SU-DHL-6 (cell line): ENCODE measurements around the gene MEGF6.

Source experiments
- H2AFZ ChIP-seq: fragments of 200-600 bp; sonication (generic); 2 replicates; pipeline ENCODE4 v1.6.1; 2014; ENCODE audit warnings: low read depth, mild to moderate bottlenecking, moderate library complexity, mixed read lengths, antibody characterized with exemption, low read length; ENCODE audit not compliant: severe bottlenecking
- H3F3A ChIP-seq: fragments of 200-600 bp; shearing (Covaris generic); 2 replicates; pipeline ENCODE4 v1.6.0; 2016; ENCODE audit warnings: antibody characterized with exemption, mild to moderate bottlenecking; ENCODE audit not compliant: insufficient read depth
- H3K27ac ChIP-seq: fragments of 200-600 bp; sonication (generic); 2 replicates; pipeline ENCODE4 v1.5.1; 2016; ENCODE audit warnings: low read depth, mild to moderate bottlenecking, low read length, moderate library complexity, mixed read lengths
- H3K27me3 ChIP-seq: fragments of 200-600 bp; sonication (generic), shearing (Covaris generic); 2 replicates; pipeline ENCODE4 v1.6.0; 2014; ENCODE audit warnings: mild to moderate bottlenecking, low read length
- H3K36me3 ChIP-seq: fragments of 200-600 bp; sonication (generic); 2 replicates; pipeline ENCODE4 v1.6.1; 2014; ENCODE audit warnings: mild to moderate bottlenecking, low read length, mixed read lengths
- H3K4me2 ChIP-seq: fragments of 300-600, 200-600 bp; shearing (Covaris generic), sonication (generic); 2 replicates; pipeline ENCODE4 v1.6.0; 2014; ENCODE audit warnings: low read length, low read depth, mild to moderate bottlenecking; ENCODE audit not compliant: poor library complexity, severe bottlenecking
- H3K4me3 ChIP-seq: fragments of 200-600 bp; sonication (generic); 2 replicates; pipeline ENCODE4 v1.5.1; 2014; ENCODE audit warnings: antibody characterized with exemption, low read length, mild to moderate bottlenecking, mixed read lengths; ENCODE audit not compliant: insufficient read depth, poor library complexity, severe bottlenecking
- H3K79me2 ChIP-seq: fragments of 200-600 bp; sonication (generic); 2 replicates; pipeline ENCODE4 v1.6.1; 2014; ENCODE audit warnings: mild to moderate bottlenecking, low read length, moderate library complexity; ENCODE audit not compliant: insufficient read depth
- H3K9ac ChIP-seq: fragments of 200-600 bp; sonication (generic); 2 replicates; pipeline ENCODE4 v1.7.0; 2014; ENCODE audit warnings: mild to moderate bottlenecking, low read length
- H3K9me2 ChIP-seq: fragments of 200-600 bp; sonication (generic); replicated peaks from 2 replicates; pipeline ENCODE4 v1.6.1; 2014; ENCODE audit warnings: low read length; ENCODE audit not compliant: insufficient read depth
- H3K9me3 ChIP-seq: fragments of 200-600 bp; sonication (generic); 2 replicates; pipeline ENCODE4 v1.6.1; 2014; ENCODE audit warnings: low read length, mixed read lengths; ENCODE audit not compliant: insufficient read depth
- H4K20me1 ChIP-seq: fragments of 200-600 bp; sonication (generic); 2 replicates; pipeline ENCODE4 v1.6.1; 2014; ENCODE audit warnings: low read depth, mild to moderate bottlenecking, antibody characterized with exemption, low read length, moderate library complexity, mixed read lengths
- CTCF ChIP-seq: fragments of 200-600 bp; sonication (generic); IDR thresholded peaks from one replicate; pipeline ENCODE4 v1.5.1; 2017; ENCODE audit warnings: antibody characterized with exemption, mild to moderate bottlenecking, low read length, moderate library complexity; ENCODE audit not compliant: insufficient read depth, poor library complexity, severe bottlenecking
- EZH2phosphoT487 ChIP-seq: fragments of 200-600 bp; sonication (generic), shearing (Covaris generic); conservative IDR thresholded peaks from 2 replicates; pipeline ENCODE4 v1.6.1; 2018; ENCODE audit warnings: mild to moderate bottlenecking, antibody characterized with exemption, low read length, moderate library complexity, mixed read lengths

MEGF6 gene

GRCh38 chr1:3527774-3528173 is 83.5 kb downstream of the MEGF6 start:
- H3K4me3 ChIP-seq, result no peak overlapping the region
- H3K79me2 ChIP-seq, result no peaks in the 10 kb centered on the region
- no peaks in the 10 kb centered on the region for H3K36me3 ChIP-seq
- no peak overlapping the region for H3K9ac ChIP-seq
- no peaks in the 10 kb centered on the region for H4K20me1 ChIP-seq
- no peak overlapping the region for H2AFZ ChIP-seq
- H3K9me3 ChIP-seq, result no peaks in the 10 kb centered on the region
- H3K27me3 ChIP-seq, result no peaks in the 10 kb centered on the region
- H3F3A ChIP-seq, result no peaks in the 10 kb centered on the region
- TF ChIP-seq CTCF (no peak), EZH2phosphoT487 (no peak)
- no peak overlapping the region for H3K4me2 ChIP-seq
- H3K9me2 ChIP-seq, result no peaks in the 10 kb centered on the region
- no peak overlapping the region for H3K27ac ChIP-seq

GRCh38 chr1:3525551-3526482 is 85.5 kb downstream of the MEGF6 start:
- Histone ChIP-seq H3K4me3 (no peak overlapping the region), H3K4me2 (no peak overlapping the region), H3K79me2 (no peaks in the 10 kb centered on the region), H3K36me3 (no peaks in the 10 kb centered on the region), H3F3A (no peaks in the 10 kb centered on the region), H2AFZ (no peak overlapping the region), H3K9me2 (no peaks in the 10 kb centered on the region), H3K27me3 (no peaks in the 10 kb centered on the region), H3K9me3 (no peaks in the 10 kb centered on the region), H4K20me1 (no peaks in the 10 kb centered on the region), H3K27ac (no peak overlapping the region), H3K9ac (no peak overlapping the region)
- no peak for TF ChIP-seq EZH2phosphoT487
- TF ChIP-seq CTCF, result no peak

- no peak overlapping the region for H3K4me3 ChIP-seq
- no peak overlapping the region for H3K4me2 ChIP-seq
- no peak overlapping the region for H3K27ac ChIP-seq
- H3K9me3 ChIP-seq, result no peaks in the 10 kb centered on the region
- no peaks in the 10 kb centered on the region for H3K79me2 ChIP-seq
- no peak overlapping the region for H2AFZ ChIP-seq
- H4K20me1 ChIP-seq, result no peaks in the 10 kb centered on the region
- no peaks in the 10 kb centered on the region for H3F3A ChIP-seq
- no peaks in the 10 kb centered on the region for H3K27me3 ChIP-seq
- no peaks in the 10 kb centered on the region for H3K36me3 ChIP-seq
- no peak overlapping the region for H3K9ac ChIP-seq
- TF ChIP-seq EZH2phosphoT487 (no peak), CTCF (no peak)
- no peaks in the 10 kb centered on the region for H3K9me2 ChIP-seq
These were observed 86.6 kb downstream of the MEGF6 start for GRCh38 chr1:3524556-3525203.
